ENCODE results near the gene CROCC. TPM values are rescaled to one million over a fixed set of nuclear protein-coding genes. Genes with fewer than 3 reads are reported as not detected.

CROCC gene
- total and polyA plus RNA-seq, 9 of the 15 experiments (the other 6 are each of a cell fraction or from before 2014, with no cell fraction given): 0.17 to 15.4 (median 7.6) TPM

DNA sequence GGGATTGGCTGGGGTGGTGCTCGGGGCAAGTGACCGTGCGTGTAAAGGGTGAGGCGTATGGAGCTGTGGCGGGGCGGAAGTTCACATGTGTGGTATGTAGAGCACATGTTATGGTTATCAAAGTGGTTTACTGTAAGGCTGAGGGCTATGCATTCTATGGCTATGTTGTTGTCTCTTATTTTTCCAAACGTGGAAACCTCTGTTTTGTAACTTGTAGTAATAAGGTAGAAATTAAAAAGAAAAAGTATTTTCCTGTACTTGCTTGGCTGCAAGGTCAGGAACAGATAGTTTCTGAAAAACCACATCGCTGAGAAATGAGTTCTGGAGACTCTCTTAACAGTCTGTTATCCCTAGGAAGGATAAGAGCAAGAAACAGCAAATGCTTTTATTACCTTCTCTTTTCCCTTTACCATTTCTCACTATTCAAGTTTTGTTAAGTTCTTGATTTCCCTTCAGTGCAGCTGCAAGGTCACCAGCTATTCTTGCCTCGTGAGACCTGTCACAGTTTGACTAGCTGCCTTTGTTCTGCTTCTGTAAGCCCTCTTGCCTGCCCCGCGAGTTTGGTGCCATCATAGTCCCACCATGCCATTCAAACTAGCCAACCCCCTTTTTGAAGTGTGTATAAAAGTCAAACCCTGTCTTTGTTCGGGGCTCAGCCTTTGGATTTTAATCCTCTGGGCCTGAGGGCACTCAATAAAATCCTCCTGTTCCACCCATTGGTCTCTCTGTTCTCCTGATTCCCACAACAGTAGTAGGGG is 16.4 kb upstream of the CROCC start (continued):
- TF ChIP-seq CBX8 (IDR thresholded peaks at IDR 0.05; ENCODE audit: borderline replicate concordance, extremely low read depth, low read depth, low read length, poor library complexity, severe bottlenecking): no peak
- TF ChIP-seq NR2C1 (IDR thresholded peaks at IDR 0.05): peak; percentile 65
- peak; percentile 50 for TF ChIP-seq NR2C1 (tag; IDR thresholded peaks at IDR 0.05)
- TF ChIP-seq EWSR1 (IDR thresholded peaks at IDR 0.05; ENCODE audit: borderline replicate concordance, low read depth, partially characterized antibody): peak; percentile 100
- TF ChIP-seq MTA2 (IDR thresholded peaks at IDR 0.05; ENCODE audit: low read depth): no peak
- peak; percentile 94 to 99 for TF ChIP-seq NONO (IDR thresholded peaks at IDR 0.05; ENCODE audit: low read depth in 2 of 2, low read length in 1 of 2)
- TF ChIP-seq ZNF143 (CRISPR knock-in tag; IDR thresholded peaks at IDR 0.05): peak; percentile 74
- TF ChIP-seq KHSRP (IDR thresholded peaks at IDR 0.05): peak; percentile 98
- TF ChIP-seq, protein P1, sequence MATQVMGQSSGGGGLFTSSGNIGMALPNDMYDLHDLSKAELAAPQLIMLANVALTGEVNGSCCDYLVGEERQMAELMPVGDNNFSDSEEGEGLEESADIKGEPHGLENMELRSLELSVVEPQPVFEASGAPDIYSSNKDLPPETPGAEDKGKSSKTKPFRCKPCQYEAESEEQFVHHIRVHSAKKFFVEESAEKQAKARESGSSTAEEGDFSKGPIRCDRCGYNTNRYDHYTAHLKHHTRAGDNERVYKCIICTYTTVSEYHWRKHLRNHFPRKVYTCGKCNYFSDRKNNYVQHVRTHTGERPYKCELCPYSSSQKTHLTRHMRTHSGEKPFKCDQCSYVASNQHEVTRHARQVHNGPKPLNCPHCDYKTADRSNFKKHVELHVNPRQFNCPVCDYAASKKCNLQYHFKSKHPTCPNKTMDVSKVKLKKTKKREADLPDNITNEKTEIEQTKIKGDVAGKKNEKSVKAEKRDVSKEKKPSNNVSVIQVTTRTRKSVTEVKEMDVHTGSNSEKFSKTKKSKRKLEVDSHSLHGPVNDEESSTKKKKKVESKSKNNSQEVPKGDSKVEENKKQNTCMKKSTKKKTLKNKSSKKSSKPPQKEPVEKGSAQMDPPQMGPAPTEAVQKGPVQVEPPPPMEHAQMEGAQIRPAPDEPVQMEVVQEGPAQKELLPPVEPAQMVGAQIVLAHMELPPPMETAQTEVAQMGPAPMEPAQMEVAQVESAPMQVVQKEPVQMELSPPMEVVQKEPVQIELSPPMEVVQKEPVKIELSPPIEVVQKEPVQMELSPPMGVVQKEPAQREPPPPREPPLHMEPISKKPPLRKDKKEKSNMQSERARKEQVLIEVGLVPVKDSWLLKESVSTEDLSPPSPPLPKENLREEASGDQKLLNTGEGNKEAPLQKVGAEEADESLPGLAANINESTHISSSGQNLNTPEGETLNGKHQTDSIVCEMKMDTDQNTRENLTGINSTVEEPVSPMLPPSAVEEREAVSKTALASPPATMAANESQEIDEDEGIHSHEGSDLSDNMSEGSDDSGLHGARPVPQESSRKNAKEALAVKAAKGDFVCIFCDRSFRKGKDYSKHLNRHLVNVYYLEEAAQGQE (IDR thresholded peaks at IDR 0.05; ENCODE audit: borderline replicate concordance): no peak
- TF ChIP-seq, protein P1 (CRISPR knock-in tag; IDR thresholded peaks at IDR 0.05; ENCODE audit: low read depth): peak; percentile 77; the same call in 1 of the 2 replicates
- no peak for TF ChIP-seq YBX1 (IDR thresholded peaks at IDR 0.05)
- TF ChIP-seq PHB2 (IDR thresholded peaks at IDR 0.05; ENCODE audit: low read depth): no peak; the same call in 1 of the 2 replicates
- TF ChIP-seq SRSF7 (optimal IDR thresholded peaks at IDR 0.05; ENCODE audit: low read depth, low read length): no peak
- peak; percentile 57; the same call in 1 of the 2 replicates for TF ChIP-seq SOX6 (IDR thresholded peaks at IDR 0.05)
- TF ChIP-seq U2AF1 (optimal IDR thresholded peaks at IDR 0.05; ENCODE audit: low read depth, low read length): peak; percentile 87
- peak; percentile 50 for TF ChIP-seq RFX1 (IDR thresholded peaks at IDR 0.05)
- TF ChIP-seq ZFP1 (CRISPR knock-in tag; IDR thresholded peaks at IDR 0.05): peak; percentile 86
- 0 out of 2 replicates have a peak, but pooled peaks have one; percentile 94 for TF ChIP-seq RBM17 (IDR thresholded peaks at IDR 0.05; ENCODE audit: borderline replicate concordance, low read depth, low read length)
- TF ChIP-seq HOXB6 (CRISPR knock-in tag; IDR thresholded peaks at IDR 0.05; ENCODE audit: borderline replicate concordance): peak; percentile 99
- peak; percentile 67 for TF ChIP-seq ASH1L (IDR thresholded peaks at IDR 0.05; ENCODE audit: borderline replicate concordance, low read depth, partially characterized antibody)
